ENCODE data around the gene ERI3.

Gene ERI3

DNA sequence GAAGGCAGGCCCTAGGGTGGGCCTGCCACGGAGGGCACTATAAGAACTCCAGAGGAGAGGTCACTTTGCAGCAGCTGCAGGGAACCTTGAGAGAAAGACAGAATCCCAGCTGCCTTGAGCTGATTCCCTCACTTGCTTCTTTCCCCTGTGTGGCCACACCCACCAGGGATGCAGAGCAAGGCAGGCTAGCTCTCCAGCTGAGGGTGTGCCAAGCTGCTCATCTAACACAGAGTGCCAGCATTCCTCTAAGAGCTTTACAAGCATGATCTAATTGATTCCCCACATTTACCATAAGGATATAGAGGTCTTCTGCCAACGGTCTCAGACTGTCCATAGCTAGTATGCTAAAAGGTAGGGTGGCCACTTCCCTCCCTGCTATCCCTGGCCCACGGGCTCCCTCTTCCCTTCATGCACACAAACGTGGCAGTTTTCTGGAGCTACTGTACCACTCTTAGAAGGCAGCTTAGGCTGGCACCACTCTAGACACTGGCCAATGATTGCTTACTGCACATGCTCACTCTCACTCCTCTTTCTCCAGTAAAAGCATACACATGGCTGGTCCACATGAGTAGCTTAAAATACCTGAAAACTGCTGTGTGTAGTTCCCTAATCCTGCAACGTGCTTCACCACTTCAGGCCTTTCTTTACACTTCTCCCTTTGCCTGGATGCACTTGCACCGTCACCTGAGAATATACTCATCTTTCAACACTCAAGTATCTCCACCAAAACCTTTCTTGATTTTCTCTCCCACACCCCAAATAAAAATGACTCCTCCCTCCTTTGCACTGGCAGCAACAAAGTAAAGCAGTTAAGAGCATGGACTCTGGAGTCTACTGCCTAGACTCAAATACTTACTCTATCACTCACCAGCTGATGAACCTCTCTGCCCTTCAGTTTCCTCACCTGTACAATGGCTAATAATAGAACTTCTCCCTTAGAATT is 84.1 kb downstream of the ERI3 start:
- H3K4me3 ChIP-seq (ENCODE audit: low read depth, low read length) = no peak overlapping the region
- DNase-seq (ENCODE audit: low read depth) = no peak
- TF ChIP-seq, protein P1, sequence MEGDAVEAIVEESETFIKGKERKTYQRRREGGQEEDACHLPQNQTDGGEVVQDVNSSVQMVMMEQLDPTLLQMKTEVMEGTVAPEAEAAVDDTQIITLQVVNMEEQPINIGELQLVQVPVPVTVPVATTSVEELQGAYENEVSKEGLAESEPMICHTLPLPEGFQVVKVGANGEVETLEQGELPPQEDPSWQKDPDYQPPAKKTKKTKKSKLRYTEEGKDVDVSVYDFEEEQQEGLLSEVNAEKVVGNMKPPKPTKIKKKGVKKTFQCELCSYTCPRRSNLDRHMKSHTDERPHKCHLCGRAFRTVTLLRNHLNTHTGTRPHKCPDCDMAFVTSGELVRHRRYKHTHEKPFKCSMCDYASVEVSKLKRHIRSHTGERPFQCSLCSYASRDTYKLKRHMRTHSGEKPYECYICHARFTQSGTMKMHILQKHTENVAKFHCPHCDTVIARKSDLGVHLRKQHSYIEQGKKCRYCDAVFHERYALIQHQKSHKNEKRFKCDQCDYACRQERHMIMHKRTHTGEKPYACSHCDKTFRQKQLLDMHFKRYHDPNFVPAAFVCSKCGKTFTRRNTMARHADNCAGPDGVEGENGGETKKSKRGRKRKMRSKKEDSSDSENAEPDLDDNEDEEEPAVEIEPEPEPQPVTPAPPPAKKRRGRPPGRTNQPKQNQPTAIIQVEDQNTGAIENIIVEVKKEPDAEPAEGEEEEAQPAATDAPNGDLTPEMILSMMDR (IDR thresholded peaks at IDR 0.05; ENCODE audit: control insufficient read depth, extremely low read depth, insufficient read depth) = no peak

DNA sequence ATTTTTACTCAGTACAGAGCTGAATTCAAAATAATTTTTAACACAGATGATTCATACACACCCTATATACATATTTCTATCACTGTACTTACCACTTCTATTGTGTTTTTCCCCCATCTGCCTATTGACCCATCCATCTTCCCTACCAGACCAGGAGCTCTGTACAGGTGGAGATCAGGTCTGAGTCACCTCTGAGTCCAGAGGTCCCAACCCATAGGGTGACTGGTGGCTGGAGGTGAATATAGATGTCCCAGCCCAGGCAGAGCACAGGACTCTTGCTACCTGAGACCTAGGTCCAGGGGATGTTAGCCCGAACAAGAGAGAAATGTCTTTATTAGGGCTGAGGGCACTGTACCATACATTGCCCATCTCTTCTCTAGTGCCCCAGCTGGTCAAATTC is 87.0 kb downstream of the ERI3 start:
- TF ChIP-seq, protein P1 (IDR thresholded peaks at IDR 0.05; ENCODE audit: control insufficient read depth, extremely low read depth, insufficient read depth) = no peak
- no peak overlapping the region for H3K4me3 ChIP-seq (ENCODE audit: low read depth, low read length)
- DNase-seq (ENCODE audit: low read depth) = no peak

DNA sequence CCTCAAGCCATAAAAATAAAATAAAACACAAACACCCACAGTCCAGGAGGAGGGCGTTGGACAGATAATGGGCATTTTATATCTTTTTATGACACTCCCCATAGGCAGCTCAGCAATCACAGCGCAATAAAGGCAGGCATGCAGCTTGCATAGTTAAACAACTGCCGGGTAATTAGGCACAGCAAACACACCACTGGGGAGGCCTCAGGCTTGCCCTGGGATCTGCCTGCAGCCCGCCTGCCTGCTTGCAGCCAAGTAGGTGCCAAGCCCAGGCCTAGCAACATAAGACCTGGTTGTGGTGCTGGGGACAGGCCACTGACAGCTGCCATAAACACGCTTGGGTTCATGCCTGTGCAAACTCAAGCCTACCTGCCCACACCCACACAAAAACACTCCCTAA is 87.6 kb downstream of the ERI3 start:
- TF ChIP-seq, protein P1 (IDR thresholded peaks at IDR 0.05; ENCODE audit: control insufficient read depth, extremely low read depth, insufficient read depth) = no peak
- H3K4me3 ChIP-seq (ENCODE audit: low read depth, low read length) = no peak overlapping the region
- peak; percentile 23 for DNase-seq (ENCODE audit: low read depth)

DNA sequence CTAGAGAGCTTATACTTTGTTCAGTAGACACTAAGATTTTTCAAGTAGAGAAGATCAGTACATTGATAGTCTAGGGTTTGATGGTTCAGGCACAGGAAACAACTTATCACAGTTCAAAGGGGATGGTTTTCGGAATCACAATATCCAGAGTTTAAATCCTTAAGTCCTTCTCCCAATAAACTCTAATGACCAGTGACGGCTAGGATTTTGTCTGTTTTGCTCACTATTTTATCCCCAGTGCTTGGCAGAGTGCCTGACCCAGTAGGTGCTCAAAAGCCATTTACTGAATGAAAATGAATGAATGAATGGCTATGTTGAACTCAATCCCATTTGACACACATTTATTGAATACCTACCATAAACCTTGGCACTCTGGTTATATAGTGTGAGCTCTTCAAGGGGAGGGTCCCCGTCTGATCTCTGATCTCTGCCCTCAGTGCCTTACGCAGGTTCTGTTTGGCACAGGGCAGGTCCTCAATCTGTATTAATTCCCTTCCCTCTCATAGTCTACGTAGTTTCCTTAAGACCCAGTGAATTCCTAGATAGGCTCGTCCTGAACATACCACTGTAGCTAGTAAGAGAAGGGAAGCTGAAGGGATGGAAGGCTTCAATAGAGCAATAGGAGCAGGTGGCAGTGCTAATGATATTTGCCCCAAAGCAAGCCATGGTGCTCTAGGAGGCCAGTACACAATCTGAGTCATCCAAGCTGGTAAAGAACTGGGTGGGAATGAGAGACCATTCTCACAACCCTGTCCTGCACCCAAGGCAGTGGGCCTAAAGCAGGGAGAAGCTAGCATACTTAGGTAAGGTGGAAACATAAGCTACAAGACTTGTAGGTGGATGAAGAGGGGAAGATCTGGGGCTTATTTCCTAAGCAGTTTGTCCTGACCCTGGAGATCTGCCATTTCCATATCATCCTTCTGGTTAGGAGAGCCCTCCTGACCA is 88.4 kb downstream of the ERI3 start:
- TF ChIP-seq, protein P1 (IDR thresholded peaks at IDR 0.05; ENCODE audit: control insufficient read depth, extremely low read depth, insufficient read depth) = no peak
- H3K4me3 ChIP-seq (ENCODE audit: low read depth, low read length) = no peak overlapping the region
- DNase-seq (ENCODE audit: low read depth) = no peak

DNA sequence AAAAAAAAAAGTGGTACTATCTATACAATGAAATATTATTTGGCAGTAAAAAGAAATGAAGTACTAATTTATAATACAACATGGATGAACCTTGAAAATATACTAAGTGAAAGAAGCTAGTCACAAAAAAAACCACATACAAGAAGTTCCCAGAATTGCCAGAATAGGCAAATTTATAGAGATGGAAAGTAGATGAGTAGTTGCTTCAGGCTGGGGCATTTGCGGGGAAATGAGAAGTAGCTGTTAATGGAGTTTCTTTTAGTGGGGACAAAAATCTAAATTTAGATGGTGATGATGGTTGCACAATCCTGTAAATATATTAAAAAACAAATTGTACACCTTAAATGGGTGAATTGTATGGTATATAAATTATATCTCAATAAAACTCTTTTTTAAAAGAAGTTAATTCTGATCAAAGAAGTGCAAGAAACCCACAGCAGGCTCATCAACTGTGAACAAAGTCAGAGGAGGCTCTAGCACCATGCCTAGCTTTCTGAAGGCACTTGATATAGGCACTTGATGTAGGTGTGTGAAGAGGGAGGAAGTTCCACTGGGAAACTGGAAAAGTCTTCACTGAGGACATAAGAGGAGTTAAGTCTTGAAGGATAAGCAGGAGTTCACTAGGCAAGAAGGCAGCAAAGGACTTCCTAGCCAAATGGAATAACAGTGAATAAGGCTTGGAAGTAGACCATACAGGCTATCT is 89.2 kb downstream of the ERI3 start:
- no peak for DNase-seq (ENCODE audit: low read depth)
- H3K4me3 ChIP-seq (ENCODE audit: low read depth, low read length) = no peak overlapping the region
- TF ChIP-seq, protein P1 (IDR thresholded peaks at IDR 0.05; ENCODE audit: control insufficient read depth, extremely low read depth, insufficient read depth) = no peak

DNA sequence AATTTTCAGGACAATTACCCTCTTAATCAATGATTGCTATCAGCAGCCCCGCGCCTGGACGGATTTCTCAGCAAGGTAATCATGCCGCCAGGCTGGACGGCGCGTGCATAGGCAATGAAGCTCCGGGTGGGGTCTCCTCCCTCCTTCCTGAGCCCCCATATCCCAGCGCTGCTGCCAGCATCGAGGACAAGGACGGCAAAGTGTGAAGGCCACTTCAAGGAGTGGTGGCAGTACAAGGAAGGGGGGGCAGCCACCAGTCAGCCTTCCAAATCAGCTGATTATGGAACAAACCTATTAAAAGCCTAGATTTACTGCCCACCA is 90.6 kb downstream of the ERI3 start:
- TF ChIP-seq, protein P1 (IDR thresholded peaks at IDR 0.05; ENCODE audit: control insufficient read depth, extremely low read depth, insufficient read depth) = no peak
- no peak overlapping the region for H3K4me3 ChIP-seq (ENCODE audit: low read depth, low read length)
- no peak for DNase-seq (ENCODE audit: low read depth)

Data from LNCaP clone FGC (cell line).